ENCODE measurements around the gene RSPO1.
"Not testable (repeated sequence)": the region's sequence is repeated elsewhere in the genome, so short reads cannot be mapped to it uniquely, and the experiment has no call there.

Gene RSPO1

GRCh38 chr1:37634244-37634991 is at the start of gene RSPO1:
Gene RSPO1 (minus strand): TSS chr1:37634892. CDS start chr1:37629661, 5,231 bp downstream.
- no peak for DNase-seq (ENCODE audit: low spot score)

- not testable (repeated sequence) for DNase-seq (ENCODE audit: low spot score)
Observed at GRCh38 chr1:37684182-37684581, 49.5 kb upstream of the RSPO1 start.

DNA sequence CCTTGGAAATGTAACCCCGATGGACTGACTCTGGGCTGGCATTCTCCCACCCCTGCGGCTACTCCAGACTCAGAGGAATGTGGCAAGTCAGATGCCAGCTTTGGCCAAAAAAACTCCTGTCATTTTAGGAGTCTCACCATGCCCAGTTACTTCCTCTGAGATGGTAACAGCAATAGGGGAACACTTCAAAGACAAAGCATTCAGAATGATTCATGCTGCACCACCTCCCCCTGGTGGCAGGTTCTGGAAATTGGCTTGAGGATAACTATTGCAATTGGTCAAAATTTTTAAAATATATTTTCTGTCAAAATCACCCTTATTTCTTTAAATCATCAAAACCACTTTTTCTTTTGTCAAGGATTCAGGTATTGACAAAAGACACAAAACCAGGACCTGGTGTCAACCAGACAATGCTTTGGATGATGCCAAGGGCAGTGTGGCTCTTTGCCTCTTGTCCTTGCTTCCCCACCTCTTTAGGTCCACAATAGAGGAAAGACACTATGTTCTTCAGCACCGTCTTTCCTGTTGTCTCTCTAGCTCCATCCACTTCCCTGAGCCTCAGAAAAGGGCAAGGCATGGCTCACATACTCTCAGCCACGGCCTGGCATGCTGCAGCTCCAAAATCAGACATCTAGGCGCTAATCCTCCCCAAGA is 47.8 kb upstream of the RSPO1 start:
- DNase-seq (ENCODE audit: low spot score), result peak; percentile 35

- DNase-seq (ENCODE audit: low spot score), result no peak
Observed at GRCh38 chr1:37680933-37681332, 46.2 kb upstream of the RSPO1 start.

DNA sequence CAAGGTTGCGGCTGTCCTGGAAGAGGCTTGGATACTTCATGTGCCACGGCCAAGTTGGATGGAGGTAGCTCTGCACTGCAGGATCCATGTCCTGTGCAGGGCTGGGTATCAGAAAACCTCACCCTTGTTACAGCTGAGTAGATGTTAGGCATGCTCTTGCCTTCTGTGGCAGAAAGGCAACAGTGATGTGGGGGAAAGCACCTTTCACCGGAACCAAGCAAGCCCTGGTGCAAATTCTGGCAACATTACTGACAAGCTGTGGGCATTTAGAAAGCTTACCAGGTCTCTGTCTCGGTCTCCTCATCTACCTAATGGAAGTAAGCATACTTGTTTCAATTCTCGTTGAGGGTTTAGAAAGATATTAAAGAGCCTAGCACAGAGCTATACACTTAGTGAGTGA is 43.1 kb upstream of the RSPO1 start:
- no peak for DNase-seq (ENCODE audit: low spot score)

DNA sequence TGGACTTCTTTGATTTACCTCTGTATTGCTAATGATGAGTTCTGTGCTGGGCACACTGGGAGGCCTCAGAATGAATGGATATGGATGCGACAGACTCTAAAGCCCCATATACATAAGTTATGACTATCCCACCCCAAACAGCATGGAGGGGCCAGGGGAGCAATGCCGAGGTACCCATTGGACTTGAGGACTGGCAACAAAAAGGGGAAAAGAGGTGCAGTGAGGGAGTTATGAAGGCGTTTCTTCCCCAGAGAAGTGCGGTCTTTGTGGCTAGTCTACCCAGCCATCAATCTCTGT is 42.4 kb upstream of the RSPO1 start:
- no peak for DNase-seq (ENCODE audit: low spot score)

DNA sequence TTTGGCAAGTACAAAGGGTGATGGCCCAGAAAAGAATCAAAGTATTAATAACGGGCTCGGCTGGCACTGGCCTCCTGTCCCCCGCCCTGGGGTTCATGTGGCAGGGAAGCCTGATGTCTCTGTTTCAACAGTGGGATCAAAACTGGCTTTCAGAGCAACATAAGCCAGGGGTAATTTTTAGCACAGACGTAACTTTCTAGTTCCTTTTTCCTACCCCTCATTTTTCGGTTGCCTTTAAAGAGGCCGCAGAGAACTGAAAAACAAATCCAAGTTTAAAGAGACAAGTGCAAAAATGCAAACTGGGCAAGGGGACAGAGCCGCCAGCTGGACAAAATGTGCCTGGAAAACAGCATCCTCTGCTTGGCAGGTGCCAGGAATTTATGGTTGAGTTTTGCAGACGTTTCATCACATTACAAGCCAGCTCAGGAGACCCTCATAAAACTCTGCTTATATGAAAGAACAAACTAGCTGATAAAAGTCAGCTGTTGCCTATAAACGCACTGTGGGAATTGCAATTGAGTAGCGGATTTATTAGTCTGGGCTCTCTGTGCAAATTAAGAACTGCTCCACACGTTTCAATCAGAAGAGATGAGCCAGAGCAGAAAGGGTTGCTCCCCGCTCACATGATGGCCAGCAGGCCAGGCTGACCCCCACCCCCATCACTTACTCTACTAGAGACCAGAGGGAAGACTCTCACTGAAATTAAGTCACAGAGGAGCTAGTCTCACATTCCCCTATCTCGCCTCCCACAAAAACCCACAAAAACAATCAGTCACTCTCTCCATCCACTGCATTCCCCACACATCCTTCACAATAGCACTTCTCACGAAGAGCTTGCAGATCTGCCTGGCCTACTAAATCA is 41.8 kb upstream of the RSPO1 start:
- no peak for DNase-seq (ENCODE audit: low spot score)

DNA sequence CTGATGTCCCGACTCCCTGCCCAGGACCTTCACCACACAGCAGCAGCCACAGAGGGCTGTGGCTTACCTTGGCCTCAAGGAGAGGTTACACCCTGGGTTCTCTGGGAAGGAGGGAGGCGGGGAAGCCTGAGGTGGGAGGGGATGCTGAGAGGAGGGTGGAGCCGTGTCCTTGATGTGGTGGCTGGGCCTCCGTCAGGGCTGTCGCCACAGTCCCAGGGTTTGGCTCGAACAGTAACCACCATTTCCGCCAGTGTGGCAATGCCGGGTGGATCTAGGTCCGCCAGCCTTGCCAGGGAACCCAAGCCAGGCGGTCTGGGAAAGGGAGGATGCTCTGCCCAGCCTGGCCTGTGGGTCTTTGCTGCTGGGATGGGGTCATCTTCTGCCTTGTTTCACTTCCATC is 39.2 kb upstream of the RSPO1 start:
- DNase-seq (ENCODE audit: low spot score), result no peak

GRCh38 chr1:37672136-37672870 is 37.6 kb upstream of the RSPO1 start:
- no peak for DNase-seq (ENCODE audit: low spot score)

DNA sequence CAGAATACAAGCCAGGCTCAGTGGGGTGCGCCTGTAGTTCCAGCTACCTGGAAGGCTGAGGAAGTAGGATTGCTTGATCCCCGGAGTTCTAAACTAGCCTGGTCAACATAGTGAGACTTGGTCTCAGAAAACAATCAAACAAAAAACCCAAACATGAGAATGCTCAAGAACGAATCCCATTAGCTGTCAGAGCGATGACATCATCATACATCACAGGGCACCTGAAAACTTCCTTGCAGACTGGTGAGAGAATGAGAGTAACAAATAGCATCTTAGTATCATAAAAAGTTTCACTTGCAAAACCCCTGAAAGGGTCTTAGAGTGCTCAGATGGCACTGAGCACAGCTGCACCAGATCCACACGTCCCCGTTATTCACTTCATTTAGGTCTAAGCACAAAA is 36.6 kb upstream of the RSPO1 start:
- DNase-seq (ENCODE audit: low spot score), result no peak

DNA sequence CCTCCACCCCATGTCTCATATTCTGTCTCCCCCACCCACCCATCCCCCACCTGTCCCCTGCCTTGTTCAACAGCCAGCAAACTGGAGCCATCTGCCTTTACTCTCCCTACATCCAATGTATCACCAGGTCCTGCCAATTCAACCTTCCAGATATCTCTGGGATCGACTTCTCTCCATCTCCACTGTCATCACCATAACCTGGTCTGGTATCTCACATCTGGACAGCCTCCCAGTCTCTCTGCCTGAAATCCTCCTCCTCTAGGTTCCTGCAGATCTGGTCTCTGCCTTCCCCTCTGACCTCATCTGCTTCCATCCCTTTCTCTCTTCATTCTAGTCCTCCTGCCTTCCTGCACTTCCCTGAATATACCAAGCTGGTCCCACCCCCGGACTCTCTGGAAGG is 35.4 kb upstream of the RSPO1 start:
- DNase-seq (ENCODE audit: low spot score), result no peak

DNA sequence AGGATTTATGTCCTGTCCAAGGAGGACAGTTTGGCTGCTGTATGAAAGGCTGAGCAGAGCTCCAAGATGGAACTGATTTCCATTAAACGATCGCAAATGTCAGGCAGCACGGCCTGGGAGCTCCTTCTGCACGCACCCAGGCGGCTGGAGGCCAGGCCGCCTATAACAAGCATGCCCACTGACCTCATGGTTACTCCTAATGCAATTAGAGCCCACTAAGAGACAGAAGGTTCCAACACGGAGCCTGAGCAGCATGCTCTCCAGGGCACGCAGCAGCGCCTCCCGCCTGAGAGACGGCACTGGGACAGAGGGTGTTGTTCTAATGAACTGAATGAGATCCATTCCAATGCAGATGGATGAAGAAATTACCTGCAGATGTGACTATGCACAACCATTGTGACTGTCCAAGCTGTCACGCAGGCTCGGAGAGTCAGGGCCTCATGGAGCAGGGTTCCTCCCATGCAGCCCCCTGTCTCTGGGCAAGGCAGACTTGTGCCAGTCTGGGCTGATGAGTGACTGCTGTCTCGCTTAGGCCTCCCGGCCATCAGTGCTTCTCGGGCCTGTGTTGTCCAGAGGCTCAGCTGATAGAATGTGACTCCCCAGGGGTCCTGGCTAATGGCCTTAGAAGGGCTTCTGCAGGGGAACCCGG is 32.5 kb upstream of the RSPO1 start:
- DNase-seq (ENCODE audit: low spot score), result no peak

- DNase-seq (ENCODE audit: low spot score), result no peak
Observed at GRCh38 chr1:37666241-37666867, 31.7 kb upstream of the RSPO1 start.

- no peak for DNase-seq (ENCODE audit: low spot score)
Observed at GRCh38 chr1:37663426-37664000, 28.8 kb upstream of the RSPO1 start.

DNA sequence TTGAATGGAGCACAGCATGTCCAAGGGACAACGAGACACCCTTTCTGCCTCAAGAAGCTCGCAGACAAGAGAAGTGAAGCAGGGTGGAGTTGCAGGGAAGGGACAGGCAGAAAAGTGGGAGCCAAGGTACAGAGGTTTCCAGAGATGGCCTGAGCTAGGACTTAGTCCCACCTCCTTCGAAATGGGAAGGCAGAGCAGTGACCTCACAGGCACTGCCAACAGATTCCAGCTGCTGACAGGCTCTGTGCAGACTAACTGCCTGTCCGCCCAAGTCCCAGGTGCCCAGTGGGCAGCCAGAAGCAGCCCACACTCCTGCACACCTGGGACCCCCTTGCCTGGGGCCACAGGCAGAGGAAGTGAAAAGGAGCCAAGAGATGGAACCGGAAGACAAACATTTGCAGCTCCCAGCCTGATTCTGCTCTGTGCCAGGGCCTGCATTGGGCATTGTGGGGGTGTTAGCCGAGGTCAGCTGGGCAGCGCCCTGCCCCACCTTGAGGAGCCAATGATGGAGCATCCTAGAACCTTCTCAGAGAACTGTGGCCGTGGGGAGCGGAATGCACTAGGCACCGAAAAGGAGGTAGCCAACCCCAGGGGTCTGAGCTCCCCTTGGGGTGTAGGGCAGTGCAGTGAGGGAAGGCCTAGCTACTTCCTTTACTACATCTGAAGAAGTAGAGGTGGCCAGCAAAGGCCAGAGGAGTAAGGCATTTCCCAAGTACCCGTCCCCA is 27.5 kb upstream of the RSPO1 start:
- no peak for DNase-seq (ENCODE audit: low spot score)

DNA sequence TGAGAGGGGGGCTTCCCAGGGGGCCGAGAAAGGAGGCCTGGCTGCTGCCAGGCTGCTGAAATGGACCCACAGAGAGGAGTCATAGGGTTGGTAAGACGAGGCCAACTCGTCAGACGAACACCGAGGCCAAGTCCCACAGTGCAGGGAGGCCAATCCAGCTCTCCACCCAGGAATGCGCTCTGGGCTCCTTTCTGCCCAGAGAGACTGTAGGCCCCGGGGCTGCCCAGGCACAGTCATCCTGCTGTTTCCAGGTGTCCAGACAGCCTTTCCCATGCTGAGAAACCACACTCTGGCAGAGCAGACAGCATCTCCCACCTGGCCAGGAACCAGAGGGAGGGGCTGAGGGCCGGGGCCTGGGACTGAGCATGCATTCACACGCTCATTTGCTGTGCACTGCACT is 26.7 kb upstream of the RSPO1 start:
- DNase-seq (ENCODE audit: low spot score), result no peak

DNA sequence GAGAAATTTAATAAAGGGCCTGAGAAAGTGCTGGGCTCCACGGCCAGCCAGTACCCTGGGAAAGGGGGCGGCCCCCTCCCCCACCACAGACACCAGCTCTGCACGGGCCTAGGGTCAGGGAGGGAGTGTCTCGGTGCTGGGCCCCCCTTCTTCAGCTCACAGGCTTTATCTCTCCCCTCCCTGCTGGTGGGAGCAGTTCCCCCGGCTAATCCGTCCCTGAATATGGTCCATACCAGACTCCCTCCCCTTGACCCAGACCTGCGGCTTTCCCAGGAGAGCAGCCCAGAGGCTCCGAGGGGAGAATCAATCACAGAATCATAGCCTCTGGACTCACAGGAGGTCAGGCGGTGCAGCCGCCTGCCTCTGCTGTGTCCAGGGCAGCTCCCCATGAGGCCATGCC is 26.0 kb upstream of the RSPO1 start:
- no peak for DNase-seq (ENCODE audit: low spot score)

- DNase-seq (ENCODE audit: low spot score), result no peak
Observed at GRCh38 chr1:37658486-37658885, 23.8 kb upstream of the RSPO1 start.

- no peak for DNase-seq (ENCODE audit: low spot score)
Observed at GRCh38 chr1:37657620-37658412, 23.1 kb upstream of the RSPO1 start.

DNA sequence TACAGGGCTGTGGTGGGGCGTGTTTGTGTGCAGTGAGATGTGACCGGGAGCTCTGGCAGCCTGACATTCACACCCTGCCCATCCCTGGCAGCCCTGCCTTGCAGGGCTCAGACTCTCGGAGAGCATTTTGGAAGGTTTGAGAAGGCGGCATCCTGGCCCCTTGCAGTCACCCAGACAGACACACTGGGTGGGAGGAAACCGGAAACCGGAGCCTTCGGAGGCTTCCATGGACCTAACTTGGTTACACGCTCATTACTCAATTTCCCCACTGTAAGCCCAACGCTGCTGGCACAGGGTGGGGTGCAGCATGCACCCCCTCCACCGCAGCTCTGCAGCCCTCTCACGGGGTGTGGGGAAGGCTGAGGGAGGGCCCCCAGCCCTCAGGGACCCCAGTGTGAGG is 22.2 kb upstream of the RSPO1 start:
- DNase-seq (ENCODE audit: low spot score), result no peak
